Neutrophil (primary cell): ENCODE data around the gene LRRC36.

Experiments
- H3K27ac ChIP-seq: fragments of 200-600 bp; sonication (generic); 2 replicates; pipeline ENCODE4 v1.5.1; 2016; ENCODE audit warnings: mild to moderate bottlenecking, moderate library complexity
- H3K27me3 ChIP-seq: fragments of 200-600 bp; sonication (generic); 2 replicates; pipeline ENCODE4 v1.6.0; 2016; ENCODE audit warnings: mild to moderate bottlenecking
- H3K36me3 ChIP-seq: fragments of 200-600 bp; sonication (generic); 2 replicates; pipeline ENCODE4 v1.5.1; 2017
- H3K4me1 ChIP-seq, 2 experiments: fragments of 200-600 bp in 1 of 2; sonication (generic) in 1 of 2; 1 replicate in 1 of 2; 2 replicates in 1 of 2; pipeline versions ENCODE4 v1.5.1 to v1.6.1; 2013 to 2016; ENCODE audit warnings: low read depth in 1 of 2, low read length in 1 of 2, mild to moderate bottlenecking in 1 of 2, moderate library complexity in 1 of 2; ENCODE audit not compliant: control insufficient read depth in 1 of 2, insufficient read depth in 1 of 2
- H3K4me3 ChIP-seq, 2 experiments: fragments of 200-600 bp in 1 of 2; sonication (generic) in 1 of 2; 1 replicate in 1 of 2; 2 replicates in 1 of 2; pipeline ENCODE4 v1.5.1; 2013 to 2016; ENCODE audit warnings: low read depth in 1 of 2, low read length in 1 of 2, mild to moderate bottlenecking in 1 of 2, moderate library complexity in 1 of 2
- H3K9me3 ChIP-seq: fragments of 200-600 bp; sonication (generic); 2 replicates; pipeline ENCODE4 v1.5.1; 2016
- TF ChIP-seq, protein P1 (sequence below): fragments of 200-600 bp; sonication (generic); IDR thresholded peaks from 2 replicates; pipeline ENCODE4 v1.5.1; 2016; ENCODE audit warnings: antibody characterized with exemption

The LRRC36 gene

DNA sequence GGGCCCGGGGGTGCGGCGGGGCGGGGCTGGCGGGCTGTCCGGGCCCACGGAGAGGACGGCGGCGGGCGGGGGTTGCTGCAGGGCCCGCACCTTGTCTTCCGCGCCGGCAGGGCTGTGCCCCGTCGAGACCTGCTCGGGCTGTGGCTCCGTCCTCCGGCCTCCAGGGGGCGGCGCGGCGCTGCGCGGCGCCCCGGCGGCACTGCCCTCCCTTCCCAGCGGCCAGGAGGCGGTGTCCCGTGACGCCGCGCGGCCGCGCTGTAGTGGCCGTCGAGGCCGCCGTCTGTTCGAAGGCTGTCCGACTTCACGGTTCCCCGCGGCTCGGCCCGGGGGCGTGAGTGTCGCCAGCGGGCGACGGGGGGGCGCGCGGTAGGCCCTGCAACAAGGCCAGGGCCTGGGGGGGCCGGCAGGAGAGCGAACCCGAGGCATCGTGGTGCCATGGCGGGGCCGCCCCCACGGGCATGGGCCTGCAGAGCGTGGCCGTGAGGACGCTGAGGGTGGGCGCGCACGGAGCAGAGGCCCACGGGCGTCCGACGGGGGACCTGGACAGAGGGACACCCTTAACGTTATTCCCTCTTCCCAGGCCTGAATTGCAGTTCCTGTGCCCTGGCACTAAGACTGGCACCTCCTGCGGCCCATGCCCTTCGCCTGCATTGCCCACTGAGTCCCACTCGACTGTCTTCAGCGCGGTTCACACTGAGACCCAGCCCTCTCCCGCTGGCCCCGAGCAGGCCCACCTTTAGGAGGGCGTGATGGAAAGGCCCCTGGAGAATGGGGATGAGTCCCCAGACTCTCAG lies 47.1 kb upstream of the LRRC36 start, which contains the start of gene PLEKHG4:
Gene PLEKHG4 (plus strand): TSS at position 237 of the 794 bp plus-strand sequence. CDS start 513 bp downstream, at position 750.
- Histone ChIP-seq H3K36me3 (no peaks in the 10 kb centered on the region), H3K9me3 (no peaks in the 10 kb centered on the region), H3K27ac (peak within 1 kb of the TSS; percentile 27), H3K27me3 (peaks cover 8% of the 10 kb centered on the region), H3K4me1 (peaks cover 10 to 14% of the 10 kb centered on the region in 2 experiments), H3K4me3 (peak within 1 kb of the TSS; percentile 49 to 60)
- TF ChIP-seq, protein P1, sequence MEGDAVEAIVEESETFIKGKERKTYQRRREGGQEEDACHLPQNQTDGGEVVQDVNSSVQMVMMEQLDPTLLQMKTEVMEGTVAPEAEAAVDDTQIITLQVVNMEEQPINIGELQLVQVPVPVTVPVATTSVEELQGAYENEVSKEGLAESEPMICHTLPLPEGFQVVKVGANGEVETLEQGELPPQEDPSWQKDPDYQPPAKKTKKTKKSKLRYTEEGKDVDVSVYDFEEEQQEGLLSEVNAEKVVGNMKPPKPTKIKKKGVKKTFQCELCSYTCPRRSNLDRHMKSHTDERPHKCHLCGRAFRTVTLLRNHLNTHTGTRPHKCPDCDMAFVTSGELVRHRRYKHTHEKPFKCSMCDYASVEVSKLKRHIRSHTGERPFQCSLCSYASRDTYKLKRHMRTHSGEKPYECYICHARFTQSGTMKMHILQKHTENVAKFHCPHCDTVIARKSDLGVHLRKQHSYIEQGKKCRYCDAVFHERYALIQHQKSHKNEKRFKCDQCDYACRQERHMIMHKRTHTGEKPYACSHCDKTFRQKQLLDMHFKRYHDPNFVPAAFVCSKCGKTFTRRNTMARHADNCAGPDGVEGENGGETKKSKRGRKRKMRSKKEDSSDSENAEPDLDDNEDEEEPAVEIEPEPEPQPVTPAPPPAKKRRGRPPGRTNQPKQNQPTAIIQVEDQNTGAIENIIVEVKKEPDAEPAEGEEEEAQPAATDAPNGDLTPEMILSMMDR, result peak; percentile 92

GRCh38 chr16:67280090-67281015 lies 46.3 kb upstream of the LRRC36 start:
- TF ChIP-seq, protein P1, result no peak
- Histone ChIP-seq H3K4me1 (peaks cover 10 to 14% of the 10 kb centered on the region in 2 experiments), H3K27ac (no peak overlapping the region), H3K27me3 (peaks cover 8% of the 10 kb centered on the region), H3K36me3 (no peaks in the 10 kb centered on the region), H3K4me3 (no peak overlapping the region), H3K9me3 (no peaks in the 10 kb centered on the region)

GRCh38 chr16:67281536-67282446 lies 44.8 kb upstream of the LRRC36 start:
- H3K4me1 ChIP-seq, result peaks cover 10 to 14% of the 10 kb centered on the region in 2 experiments
- H3K27ac ChIP-seq, result no peak overlapping the region
- no peaks in the 10 kb centered on the region for H3K9me3 ChIP-seq
- no peaks in the 10 kb centered on the region for H3K36me3 ChIP-seq
- TF ChIP-seq, protein P1, result no peak
- H3K27me3 ChIP-seq, result peaks cover 8% of the 10 kb centered on the region
- H3K4me3 ChIP-seq, result no peak overlapping the region

GRCh38 chr16:67282447-67282805 lies 44.2 kb upstream of the LRRC36 start:
- Histone ChIP-seq H3K9me3 (no peaks in the 10 kb centered on the region), H3K4me3 (no peak overlapping the region), H3K27ac (no peak overlapping the region), H3K4me1 (peaks cover 10 to 14% of the 10 kb centered on the region in 2 experiments), H3K27me3 (peaks cover 8% of the 10 kb centered on the region), H3K36me3 (no peaks in the 10 kb centered on the region)
- TF ChIP-seq, protein P1, result no peak
